Femur (tissue), 1 donor: ENCODE measurements around the gene TAF11L3.
"Not testable (repeated sequence)": the region's sequence is repeated elsewhere in the genome, so short reads cannot be mapped to it uniquely, and the experiment has no call there.

Source experiments
- DNase-seq: peaks from one replicate; pipeline ENCODE4 v3.0.0-alpha.2; 2017

TAF11L3 gene

GRCh38 chr5:17518067-17518466 lies at the start of gene TAF11L3:
TSS of gene TAF11L3 (plus strand) at chr5:17518367.
- not testable (repeated sequence) for DNase-seq

- no peak for DNase-seq
Measured at GRCh38 chr5:17470064-17470463, 48.1 kb upstream of the TAF11L3 start.

GRCh38 chr5:17475064-17475463 lies 43.1 kb upstream of the TAF11L3 start:
- not testable (repeated sequence) for DNase-seq

- DNase-seq = no peak
Measured at GRCh38 chr5:17477043-17477442, 41.1 kb upstream of the TAF11L3 start.

GRCh38 chr5:17477573-17478265 lies 40.4 kb upstream of the TAF11L3 start:
- no peak for DNase-seq

DNA sequence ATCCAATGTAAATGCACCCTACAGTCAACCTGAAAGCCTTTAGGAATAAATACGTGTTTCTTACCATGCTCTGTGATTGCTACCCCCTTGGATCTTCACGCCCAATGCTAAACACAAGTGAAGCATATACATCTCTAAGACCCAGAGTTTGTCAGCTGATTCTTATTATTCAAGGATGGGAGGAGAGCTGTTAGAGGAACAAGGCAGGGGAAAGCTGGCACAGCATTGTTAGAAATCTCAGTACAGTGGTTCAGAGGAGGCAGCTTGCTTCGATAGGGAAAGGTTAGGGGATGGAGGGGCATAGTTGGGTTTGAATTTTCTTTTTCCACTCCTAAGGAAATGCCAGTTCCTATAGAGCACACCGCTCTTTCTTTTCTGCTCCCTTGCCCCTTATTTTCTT lies 36.8 kb upstream of the TAF11L3 start:
- DNase-seq = no peak

DNA sequence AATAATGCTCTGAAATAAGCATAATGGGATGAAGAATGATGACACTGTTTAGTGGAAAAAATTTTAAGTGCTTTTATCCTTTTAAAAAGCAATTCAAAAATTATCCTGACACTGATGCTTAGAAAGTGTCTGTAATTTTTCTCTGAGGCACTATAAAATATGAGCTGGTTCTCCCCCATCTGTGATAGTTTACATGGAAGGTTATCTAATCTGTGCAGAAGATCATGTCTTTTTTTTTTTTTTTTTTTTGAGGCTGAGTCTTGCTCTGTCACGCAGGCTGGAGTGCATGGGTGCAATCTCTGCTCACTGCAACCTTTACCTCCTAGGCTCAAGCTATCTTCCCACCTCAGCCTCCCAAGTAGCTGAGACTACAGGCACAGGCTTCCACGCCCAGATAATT lies 35.4 kb upstream of the TAF11L3 start:
- DNase-seq = no peak

GRCh38 chr5:17486464-17487173 lies 31.5 kb upstream of the TAF11L3 start:
- DNase-seq = not testable (repeated sequence)

- no peak for DNase-seq
Measured at GRCh38 chr5:17487174-17487512, 31.0 kb upstream of the TAF11L3 start.

DNA sequence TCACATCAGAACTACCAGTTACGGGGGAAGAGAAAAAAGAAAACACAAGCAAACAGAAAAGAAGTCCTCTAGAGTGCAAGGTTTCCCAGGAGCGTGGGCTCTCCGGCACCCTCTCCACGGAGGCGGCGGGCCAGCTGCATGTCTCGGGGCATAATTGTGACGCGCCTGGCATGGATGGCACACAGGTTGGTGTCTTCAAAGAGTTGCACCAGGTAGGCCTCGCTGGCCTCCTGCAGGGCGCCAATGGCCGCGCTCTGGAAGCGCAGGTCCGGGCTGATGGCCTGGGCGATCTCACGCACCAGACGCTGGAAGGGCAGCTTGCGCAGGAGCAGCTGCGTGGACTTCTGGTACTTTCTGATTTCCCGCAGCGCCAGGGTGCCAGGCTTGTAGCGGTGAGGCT lies 26.9 kb upstream of the TAF11L3 start:
- not testable (repeated sequence) for DNase-seq

GRCh38 chr5:17492770-17493169 lies 25.4 kb upstream of the TAF11L3 start:
- no peak for DNase-seq

DNA sequence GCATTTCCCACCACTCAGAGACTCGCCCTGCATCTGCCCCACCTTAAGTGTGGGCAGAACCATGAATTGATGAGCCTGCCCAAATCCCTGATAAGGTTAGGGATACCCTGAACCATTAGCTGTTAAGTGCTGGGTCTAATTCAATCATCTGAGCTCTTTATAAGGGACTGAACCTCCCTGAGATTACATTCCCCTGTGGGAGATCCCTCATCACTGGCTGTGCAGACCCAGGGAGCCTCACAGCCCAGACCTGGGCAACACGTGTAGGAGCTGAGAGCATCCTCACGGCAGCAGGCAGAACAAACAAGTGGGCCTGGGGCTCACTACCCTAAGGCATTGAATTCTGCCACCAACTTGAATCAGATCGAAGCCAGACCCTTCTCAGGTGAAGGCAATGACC lies 20.7 kb upstream of the TAF11L3 start:
- no peak for DNase-seq

DNA sequence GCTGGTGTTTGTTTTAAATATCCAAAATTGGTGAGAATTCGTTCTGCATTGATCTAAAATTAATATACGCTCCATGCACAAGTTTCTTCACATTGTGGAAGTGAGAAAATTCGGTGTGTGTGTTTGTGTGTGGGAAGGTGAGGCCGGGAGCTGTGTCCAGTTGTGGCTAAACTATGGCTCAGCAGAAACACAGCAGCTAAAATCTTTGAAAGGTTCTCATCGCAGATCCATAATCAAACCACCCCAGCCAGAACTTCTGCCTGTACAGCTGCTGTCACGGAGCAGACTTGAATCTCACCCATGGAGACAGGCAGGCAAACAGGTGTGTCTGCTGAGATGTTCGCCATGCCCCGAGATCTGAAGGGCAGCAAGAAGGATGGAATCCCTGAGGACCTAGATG lies 20.2 kb upstream of the TAF11L3 start, which contains the start of gene TAF11L2:
TAF11L2 (plus strand) TSS at position 301 of the 400 bp plus-strand sequence.
- not testable (repeated sequence) for DNase-seq

DNA sequence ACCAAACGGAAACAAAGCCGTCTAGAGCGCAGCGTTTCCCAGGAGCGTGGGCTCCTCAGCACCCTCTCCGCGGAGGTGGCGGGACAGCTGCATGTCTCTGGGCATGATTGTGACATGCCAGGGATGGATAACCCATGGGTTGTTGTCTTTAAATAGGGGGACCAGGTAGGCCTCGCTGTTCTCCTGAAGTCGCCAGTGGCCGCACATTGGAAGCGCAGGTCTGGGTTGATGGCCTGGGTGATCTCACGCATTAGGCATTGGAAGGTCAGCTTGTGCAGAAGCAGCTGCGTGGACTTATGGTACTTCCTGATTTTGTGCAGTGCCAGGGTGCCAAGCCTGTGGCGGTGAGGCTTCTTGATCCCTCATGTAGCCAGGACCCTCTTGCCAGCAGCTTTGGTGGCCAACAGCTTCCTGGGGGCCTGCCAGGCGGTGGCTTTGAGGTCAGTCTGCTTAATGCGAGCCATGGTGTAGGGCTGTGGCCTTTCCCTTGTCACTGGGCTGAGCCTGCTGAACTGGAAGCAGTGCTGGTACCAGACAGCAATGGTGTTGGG lies 6.3 kb upstream of the TAF11L3 start:
- no peak for DNase-seq

- not testable (repeated sequence) for DNase-seq
Measured at GRCh38 chr5:17517526-17517925, 641 bp upstream of the TAF11L3 start.

- not testable (repeated sequence) for DNase-seq
Measured at GRCh38 chr5:17519508-17519907, 1.3 kb downstream of the TAF11L3 start.

GRCh38 chr5:17521501-17521900 lies 3.3 kb downstream of the TAF11L3 start, which contains the start of gene TAF11L4:
TSS of gene TAF11L4 (plus strand) at chr5:17521801.
- DNase-seq = not testable (repeated sequence)

GRCh38 chr5:17524935-17525334 lies 6.8 kb downstream of the TAF11L3 start, which contains the start of gene TAF11L5:
TSS of gene TAF11L5 (plus strand) at chr5:17525235.
- DNase-seq = not testable (repeated sequence)

DNA sequence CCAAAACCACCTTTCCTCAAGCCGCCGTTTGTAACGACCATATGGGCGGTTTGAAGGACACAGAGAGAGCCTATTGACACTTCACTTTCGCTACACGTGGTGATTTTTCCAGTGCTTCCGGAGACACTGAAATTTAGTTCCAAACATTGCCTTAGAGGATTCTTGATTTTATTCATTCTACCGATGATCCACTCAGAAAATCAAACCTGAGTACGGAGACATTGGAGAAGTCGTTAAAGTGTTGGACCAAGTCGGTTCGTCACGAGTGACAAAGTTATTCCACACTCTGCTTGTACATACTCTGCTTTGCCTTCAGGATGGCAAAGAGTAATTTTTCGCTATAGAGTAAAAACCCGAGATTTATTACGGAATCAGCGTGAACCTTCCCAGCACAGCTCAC lies 8.3 kb downstream of the TAF11L3 start:
- DNase-seq = not testable (repeated sequence)

- DNase-seq = not testable (repeated sequence)
Measured at GRCh38 chr5:17528369-17528768, 10.2 kb downstream of the TAF11L3 start, which contains the start of gene TAF11L6. TSS of gene TAF11L6 (plus strand) at chr5:17528669.
